GM21390 (cell line): Measurements from ENCODE around the gene HNRNPH2.

Source experiments
- ATAC-seq: cut with Tn5 transposase; IDR thresholded peaks from one replicate; pipeline ENCODE4 v1.9.1; 2021; ENCODE audit not compliant: unreplicated experiment

Gene HNRNPH2

GRCh38 chrX:101452056-101452455 lies 44.0 kb downstream of the HNRNPH2 start:
- ATAC-seq: no peak

- no peak for ATAC-seq
Measured at GRCh38 chrX:101460669-101461068, 52.6 kb downstream of the HNRNPH2 start.

DNA sequence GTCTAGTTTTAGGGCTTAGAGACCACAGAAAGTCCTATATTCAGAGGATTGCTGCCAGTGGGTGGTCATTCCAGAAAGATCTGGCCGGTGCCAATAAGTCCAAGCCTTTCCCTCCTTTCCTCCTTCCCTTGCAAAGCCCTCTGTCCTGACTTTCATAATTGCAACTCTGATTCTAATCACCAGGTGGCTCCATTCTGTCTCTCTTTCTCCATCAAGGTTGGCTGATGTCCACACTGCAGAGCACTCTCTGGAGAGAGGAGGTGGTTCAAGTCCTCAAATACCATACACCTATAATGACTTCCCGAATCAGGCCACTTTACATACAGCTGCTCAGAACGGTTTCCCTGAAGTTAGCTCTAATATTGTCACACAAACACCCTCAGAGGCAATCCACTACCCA lies 54.9 kb downstream of the HNRNPH2 start:
- peak; percentile 67 for ATAC-seq
